COR-L47 (cell line): Measurements from ENCODE around the gene QRFP.

Experiments
- DNase-seq: peaks from one replicate; lab custom pipeline; 2025; lab: John Stamatoyannopoulos, UW

Gene QRFP

DNA sequence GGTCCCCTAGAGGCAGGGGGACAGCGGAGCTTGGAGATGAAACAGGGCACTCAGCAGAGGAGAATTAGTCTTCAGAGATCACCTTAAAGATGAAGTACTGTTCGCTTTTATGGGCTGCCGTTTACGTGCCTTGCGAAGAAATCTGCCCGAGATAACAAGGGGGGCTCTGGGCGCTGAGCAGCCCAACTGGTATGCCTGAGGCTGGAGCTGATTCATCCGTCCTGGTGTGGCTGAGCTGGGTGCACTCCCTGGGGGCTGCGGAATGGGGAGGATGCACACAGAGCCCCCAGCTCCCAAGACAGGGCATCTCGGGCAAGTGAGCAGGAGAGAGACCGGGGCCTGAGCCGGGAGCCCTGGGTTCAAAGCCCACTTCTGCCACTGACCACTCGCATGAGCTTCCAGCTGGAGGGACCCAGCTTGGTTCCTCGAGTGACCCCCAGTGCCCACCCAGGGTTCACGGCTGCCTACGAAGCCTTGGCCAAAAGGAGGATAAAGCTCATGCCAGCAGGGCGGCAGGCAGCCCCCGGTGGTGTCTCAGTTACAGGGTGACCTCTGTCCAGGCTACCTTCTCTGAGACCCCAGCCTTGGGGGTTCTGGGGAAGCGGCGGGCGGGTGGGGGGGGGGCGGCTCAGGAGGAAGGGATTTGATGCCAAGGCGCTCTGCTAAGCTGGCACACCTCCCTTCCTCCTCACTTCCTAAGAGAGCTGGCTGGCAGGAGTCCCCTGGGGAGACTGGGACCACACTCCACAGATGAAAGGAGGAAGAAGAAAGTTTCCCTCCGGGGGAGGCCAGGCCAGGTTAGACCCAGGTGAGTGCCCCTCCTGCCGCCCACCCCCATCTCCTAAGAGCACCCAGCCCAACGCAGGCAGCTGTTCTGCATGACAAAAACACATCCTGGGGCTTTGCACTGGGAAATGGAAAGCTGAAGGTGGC, 36.8 kb upstream of the QRFP start:
- no peak for DNase-seq

DNA sequence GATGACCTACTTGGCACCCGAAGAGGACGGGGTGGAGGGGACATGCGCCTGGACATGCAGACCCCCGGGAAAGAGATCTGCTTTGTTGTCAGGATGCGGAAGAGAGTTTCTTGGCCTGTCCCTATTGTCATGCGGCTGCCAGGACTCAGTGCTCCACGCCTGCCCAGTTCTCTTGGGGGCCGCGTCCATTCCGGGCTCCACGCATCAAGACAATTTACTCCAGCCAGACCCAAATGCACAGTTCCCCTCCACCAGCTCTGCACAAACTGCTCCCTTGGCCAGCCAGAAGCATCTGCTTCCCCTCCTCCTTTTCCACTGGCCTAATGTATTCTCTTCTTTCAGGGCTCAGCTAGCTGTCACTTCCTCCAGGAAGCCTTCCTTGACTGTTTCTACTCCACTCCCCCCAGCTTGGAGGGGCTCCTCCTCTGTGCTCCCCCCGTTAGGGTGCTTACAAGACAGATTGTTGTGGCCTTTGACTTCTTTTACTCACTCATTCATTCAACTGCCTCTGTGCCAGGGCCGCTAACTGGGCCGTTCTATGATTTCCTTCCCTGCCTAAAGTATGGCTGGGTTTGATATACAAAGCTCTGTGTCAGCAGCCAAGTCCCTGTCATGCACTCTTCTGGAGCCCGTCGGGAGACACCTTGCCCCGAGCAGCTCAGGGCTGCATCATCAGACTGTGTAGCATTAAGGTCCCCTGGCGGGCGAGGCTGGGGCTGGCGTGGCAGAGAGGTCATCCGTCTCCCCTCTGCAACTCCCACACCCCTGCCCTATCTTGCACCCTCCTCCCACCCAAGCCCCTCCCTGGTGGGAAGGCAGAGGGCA, 35.9 kb upstream of the QRFP start:
- no peak for DNase-seq

DNA sequence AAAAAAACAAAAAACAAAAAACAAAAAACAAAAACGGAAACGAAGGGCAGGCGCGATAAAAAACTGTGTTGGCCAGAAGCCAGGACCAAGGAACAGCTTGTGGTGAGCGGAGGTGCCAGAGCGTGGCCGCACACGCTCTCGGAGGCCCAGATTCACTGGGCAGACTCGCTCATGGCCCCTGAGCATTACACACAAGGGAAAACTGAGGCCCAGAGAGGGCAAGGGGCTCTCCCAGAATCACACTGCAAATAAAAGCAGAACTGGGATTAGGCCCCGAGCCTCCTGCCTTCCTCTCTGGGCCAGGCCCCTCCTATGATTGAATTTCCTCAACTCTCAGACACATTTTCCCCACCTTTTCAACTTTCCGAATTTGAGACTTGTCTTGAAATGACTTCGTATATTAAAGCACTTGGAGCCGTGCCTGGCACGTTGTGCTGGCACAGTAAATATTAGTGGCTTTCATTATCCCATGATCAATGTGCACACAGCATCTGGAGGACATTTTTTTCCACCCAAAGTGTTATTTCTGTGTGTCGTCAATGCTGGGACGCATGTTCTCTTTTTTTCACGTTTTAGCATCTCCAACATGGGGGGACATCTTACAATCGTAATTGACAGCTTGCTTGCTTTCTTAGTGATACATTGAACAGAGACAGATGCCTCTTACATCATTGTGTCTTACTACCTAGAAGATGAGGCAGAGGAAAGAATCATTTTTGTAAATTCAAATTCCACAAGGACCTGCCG, 35.1 kb upstream of the QRFP start:
- DNase-seq = no peak

DNA sequence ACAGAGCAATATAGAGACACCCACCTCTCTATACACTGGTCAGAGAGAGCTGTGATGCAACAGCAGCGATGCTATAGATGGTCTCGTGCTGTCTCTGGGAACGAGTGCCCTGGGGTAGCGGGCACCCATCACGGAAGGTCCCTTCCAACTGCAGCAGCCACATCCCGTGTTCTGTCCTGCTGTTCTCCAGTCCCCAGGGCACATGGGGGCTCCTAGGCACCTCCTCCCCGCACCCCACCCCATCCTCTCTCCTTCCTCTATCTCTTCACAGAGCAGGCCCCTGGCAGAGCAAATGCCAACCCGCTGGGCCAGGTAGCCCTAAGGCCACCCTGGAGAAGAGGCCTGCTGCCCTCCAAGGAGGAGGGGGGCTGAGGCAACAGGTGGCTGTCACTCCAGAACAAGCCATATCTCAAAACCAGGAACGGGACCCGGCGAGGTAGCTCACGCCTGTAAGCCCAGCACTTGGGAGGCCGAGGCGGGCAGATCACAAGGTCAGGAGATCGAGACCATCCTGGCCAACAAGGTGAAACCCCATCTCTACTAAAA, 34.3 kb upstream of the QRFP start:
- no peak for DNase-seq

DNA sequence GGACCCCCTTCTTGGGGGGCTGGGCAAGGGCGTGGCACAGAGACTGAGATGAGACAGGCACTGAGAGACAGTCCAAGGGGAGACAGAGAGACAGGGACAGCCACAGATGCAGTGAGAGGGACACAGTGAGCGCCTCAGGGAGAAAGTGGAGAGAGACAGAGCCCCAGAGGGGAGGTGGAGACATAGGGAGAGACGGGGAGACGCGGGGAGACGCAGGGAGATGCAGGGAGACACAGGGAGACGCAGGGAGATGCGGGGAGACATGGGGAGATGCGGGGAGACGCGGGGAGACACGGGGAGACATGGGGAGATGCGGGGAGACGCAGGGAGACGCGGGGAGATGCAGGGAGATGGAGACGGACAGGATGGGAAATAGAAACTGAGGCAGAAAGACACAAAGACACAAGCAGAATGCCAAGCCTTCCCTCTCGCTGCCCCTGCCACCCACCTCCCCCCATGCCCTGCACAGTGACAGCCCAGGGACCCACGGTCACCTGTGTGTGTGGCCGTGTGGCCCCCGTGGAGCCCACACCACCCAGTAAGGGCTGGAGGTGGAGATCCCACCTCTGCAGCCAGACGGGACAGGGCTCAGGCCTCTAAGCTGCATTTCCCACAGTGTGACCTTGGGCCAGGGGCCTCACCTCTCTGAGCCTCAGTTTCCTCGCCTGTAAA, 33.7 kb upstream of the QRFP start:
- DNase-seq = no peak

DNA sequence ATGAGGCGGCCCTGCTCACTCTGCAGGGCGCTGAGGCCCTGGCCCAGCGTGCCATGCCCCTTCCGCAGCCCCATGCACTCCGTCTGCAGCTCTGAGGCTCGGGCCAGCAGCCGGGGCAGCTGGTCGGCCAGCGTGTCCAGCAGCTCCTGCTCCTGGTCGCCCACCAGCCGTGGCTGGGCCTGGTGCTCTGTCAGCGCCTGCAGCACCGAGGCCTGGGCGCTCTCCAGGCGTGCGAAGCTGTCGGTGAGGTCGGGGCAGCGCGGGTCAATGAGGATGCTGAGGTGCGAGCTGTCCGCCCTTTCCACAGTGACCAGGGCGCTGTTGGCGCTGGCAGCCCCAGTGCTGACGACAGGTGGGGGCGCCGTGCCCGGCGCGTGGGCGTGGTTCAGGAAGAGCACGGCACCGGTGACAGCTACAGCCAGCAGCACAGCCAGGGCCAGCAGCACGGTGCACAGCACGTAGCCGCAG, 33.0 kb upstream of the QRFP start:
- no peak for DNase-seq

DNA sequence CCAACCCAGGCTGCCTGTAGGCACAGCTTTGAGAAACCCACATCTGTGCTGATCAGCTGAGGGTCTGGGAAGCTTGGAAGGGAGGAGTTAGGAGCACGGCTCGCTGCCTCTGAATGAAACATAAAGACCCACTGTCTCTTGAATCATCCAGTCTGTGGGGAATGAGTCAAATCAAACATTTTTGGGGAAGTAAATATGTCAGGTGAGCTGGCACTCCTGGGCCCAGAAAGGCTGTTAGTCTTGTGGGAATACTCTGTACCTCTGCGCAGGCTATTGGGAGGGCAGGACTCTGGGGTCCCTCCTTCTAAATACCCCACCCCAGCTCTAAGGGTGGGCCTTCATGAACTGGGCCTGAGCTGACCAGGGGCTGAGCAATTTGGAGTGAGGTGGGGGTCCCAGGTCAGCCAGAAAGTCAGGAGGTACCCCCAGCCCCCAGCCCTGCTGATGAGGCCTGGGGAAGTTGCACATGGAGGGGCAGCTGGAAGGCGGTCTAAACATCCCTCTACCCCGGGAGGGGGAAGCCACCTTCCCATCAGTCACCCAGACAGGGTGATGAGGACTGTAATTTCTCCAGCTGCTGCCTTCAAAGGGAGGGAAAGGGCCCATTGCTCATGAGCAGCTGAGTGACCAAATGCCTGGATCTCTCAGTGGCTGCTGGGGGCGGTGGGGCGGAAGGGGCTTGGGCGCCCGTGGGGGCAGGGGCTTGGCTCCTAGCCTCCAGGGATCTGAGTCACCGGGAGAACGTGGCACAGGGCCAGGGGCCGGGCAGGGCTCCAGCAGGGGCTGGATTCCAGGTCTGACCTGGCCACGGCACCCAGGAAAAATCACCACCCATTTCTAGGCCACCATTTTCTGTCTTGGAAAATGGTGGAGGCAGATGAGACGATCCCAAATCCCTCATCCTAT, 31.6 kb upstream of the QRFP start:
- DNase-seq = peak; percentile 71

DNA sequence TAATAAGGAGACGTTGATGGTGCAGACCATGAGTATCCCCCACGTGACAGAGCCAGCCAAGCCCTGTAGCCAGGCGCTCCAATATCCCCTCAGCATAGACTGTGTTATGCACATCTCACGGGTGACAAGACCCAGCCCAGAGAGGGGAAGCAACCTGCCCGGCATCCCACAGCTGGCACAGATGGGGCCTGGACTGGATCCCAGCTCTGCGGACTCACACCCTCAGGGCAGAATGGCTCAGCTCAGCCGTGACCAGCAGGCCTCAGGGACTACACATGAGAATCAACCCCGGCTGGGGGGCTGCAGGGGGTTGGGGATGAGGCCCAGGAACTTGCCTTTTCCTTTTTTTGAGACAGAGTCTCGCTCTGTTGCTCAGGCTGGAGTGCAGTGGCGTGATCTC, 30.7 kb upstream of the QRFP start:
- DNase-seq = no peak

DNA sequence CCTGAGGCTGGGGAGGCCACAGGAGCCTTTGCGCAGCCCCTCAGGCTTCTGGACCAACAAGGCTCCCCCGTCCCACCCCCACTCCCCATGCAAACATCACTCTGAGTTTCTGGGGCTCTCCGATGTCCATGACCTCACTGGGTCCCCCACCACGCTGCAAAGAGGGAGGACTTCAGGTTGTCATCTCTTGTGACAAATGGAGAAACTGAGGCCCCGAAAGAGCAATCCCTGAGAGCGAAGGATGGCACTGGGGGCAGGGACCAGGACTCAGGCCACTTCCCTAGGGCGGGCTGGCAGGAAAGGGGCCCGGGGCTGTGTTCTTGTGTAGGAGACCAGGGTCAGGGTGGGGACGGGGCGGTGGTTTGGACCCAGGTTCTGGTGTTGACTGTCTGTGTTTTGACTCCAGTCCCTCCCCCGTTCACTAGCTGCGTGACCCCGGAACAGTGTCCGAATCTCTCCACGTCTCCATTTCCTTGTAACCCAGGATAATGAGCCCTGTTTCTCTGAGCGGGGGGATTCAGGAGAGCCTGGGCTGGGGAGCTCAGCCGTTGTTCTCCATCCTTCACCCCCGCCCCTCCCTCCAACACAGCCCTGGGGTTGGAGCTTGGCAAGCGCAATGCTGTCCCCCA, 28.6 kb upstream of the QRFP start:
- no peak for DNase-seq

DNA sequence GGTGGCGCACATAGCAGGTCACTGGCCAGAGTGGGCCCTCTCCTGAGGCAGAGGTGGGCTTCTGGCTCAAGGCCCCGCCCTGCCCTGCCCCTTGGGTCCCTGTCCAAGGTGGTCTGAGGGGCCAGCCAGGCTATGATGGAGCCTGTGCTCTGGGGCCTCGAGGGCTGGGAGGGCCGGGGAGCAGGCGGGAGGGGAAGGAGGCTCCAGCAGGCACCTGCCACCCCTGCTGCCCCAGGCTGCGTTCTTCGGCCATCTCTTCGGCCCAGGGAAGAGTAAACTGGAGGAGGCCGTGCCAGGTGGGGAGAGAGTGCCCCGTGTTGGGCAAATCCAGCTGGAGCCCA, 27.8 kb upstream of the QRFP start:
- no peak for DNase-seq

DNA sequence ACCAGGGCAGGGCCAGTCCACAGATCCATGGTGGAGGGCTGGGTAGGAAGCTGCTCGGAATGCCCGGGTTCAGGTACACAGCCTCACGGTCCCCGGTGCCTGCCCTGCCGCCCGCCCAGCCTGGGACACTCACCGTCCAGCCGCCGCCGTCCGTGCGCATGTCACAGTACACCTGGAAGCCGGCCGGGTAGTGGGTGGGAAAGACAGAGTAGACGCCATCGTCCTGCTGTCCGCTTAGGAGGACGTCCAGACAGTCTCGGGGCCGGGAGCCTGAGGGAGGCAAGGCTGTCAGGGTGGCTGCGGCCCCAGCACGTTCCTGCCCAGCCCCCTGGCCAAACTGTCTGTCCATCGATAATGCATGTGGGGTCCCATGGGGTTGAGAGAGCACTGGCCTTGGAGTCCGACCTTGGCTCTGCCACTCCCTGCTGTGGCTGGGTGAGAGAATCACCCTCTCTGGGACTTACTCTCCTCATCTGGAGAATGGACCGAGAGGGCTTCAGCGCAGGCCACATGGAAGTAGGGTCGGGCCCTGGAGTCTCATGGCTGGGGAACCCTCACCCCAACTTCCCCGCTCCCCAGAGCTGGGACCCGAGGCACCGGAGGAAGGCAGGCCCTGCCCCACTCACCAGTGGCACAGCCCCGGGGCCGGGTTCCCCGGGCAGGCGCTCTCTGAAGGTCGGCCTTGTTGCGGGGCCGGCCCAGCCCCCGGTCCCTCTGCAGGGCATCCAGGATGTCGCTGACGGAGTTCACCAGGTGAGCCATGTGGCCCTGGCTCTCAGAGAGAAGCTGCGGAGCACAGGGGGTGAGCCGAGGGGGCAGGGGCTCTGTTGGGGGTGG, 27.2 kb upstream of the QRFP start:
- no peak for DNase-seq

DNA sequence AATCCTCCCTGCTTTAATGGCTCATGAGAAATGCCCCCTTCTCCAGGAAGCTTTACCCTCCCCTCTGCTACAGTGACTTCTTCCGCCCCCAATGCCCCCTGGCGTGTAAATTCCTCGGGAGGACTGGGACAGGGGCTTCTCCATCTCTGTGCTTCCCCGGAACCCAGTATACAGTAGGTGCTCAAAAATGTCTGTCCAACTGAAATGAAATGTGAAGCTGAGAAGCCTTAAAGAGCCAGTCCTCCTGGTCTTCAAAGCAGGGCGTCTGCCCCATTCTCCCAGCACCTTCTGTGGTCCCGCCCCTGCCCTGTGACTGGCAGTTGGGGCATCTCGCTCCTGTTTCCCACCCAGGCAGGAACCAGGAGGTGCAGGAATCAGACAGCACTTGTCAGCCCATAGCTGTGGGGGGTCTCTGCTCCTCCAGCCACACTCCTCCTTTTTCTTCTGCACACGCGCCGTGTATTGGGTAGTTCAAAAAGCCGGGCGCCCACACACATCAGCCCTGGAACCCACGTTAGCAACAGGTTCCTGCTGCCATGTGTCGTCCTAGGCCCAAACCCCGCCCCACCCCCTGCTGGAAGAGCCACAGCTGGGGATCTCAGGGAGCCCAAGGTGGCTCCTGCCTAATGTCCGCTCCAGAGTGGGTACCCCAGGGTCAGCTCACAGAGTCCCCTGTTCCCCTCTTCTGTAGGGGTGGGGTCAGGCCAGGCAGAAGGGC, 26.4 kb upstream of the QRFP start:
- no peak for DNase-seq

DNA sequence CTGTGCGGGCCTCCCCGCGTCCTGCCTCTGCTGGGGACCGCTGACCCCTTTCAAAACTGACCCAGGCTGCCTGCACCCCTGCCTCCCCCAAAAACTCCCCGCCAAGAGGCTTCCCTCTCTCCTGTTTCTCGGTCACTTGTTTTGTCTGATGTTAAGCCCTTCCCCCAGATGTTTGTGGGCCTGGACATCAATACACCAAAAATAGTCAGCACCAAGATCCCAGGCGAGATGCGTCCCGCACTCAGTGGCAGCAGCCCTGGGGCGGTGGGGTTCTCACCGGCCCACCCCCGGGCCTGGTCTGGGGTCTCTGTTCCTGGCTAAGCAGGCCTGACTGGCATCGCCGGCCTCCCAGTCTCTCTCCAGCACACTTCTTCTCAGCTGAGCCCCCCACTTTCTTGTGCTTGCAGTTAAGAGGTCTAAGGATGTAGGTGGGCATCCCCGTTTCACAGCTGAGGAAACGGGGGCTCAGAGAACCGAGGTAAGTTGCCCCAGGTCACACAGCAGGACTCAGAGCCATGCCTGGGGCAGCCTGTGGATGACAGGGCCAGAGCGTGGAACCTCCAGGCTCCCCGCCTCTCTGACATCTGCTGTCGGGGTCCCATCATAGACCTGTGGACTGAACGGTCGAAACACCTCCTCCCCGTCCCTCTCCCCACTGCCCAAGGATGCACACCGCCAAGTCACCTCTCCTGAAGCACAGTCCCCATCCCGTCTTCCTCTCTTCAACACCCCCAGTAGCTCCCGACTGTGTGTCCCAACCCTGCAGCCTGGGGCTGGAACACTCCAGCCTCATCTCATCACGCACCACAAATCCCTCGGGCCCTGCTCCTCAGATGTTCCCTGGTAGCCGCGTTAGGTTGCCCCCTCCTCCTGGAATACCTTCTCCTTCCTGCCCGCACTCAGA, 25.6 kb upstream of the QRFP start:
- DNase-seq = no peak

DNA sequence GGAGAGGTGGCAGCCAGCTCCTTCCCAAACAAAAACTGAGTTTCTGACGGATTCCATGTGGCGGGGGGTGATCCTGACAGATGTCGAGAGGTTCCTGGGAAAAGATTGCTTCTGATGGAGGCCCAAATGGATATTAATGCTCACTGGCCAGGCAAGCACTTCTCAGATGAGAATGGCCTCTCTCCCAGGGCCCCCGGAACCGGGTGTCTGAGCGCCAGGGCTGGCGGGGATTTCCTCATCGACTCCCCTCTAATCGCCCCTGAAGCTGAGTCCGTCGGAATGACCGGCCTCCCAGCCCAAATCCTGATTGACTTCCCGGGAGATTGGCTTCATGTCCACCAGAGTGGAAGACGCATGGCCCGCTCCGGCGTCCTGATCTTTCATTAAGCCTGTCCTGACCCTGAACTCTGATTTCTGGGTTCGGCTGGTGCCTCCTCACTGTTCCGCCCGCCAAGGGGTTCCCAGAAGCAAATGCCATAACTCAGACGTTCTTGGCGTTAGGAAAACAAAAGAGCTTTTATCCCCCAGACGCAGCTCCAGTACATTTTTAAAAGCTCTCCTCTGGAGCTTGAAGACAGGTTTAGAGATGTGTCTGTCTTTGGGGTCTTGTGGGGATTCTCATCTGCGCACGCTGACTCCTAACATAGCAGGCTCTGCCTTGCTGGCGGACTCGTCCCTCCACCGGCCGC, 24.8 kb upstream of the QRFP start:
- no peak for DNase-seq

DNA sequence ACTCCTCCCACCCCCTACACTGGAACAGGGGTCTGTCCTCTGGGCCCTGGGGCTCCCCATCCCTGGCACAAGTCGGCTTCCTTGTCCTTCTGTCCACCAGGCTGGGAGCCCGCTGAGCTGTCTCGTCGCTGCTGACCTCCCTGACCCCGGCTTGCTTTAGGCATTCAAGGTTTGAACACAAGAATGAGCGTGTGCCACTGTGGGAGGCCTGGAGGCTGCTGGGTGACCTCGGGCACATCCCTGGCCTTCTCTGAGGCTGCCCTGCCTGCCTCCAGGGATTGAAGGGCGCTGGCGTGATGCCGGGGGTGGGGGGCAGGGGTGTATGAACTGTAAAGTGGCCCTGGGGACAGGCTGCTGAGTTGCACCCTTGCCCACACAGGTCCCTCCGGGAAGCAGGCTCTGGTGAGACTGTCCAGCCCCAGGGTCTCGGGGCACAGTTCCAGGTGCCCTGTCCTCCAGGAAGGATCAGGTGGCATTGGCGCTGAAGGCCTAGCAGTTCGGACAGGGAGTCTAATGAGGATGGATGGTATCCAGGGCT, 24.2 kb upstream of the QRFP start:
- no peak for DNase-seq

DNA sequence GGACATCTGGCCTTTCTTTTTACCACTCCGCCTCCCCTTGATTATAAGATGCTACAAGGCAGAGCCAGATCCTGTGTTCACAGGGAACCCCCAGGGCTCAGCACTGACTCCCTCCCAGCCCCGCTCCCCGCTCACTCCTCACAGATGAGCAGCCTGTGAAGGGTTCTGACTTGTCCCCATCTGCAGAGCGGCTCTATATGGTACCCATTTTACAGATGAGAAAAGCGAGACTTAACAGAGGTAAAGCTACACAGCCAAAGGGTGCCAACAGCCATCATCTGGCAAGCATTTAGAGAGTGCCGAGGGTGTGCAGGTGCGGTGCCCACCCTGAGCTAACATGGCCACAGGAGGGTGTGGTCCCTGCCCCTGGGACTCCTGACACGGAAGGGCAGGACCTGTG, 23.6 kb upstream of the QRFP start:
- no peak for DNase-seq
